HCT116 (cell line): ENCODE measurements around the gene IFNL4.

Source experiments
- CBX3 ChIP-seq: IDR thresholded peaks from 2 replicates; pipeline ENCODE4 v1.6.1; 2012; ENCODE audit warnings: low read depth
- CTCF ChIP-seq, 3 experiments: fragments of 200-600 bp in 1 of 3; sonication (generic) in 1 of 3; IDR thresholded peaks in 2 of 3; conservative IDR thresholded peaks in 1 of 3; 2 replicates each; pipeline ENCODE4 v1.5.1; 2012 to 2017; ENCODE audit warnings: low read depth in 2 of 3, low read length in 2 of 3, antibody characterized with exemption in 1 of 3, borderline replicate concordance in 1 of 3, control low read depth in 1 of 3, mild to moderate bottlenecking in 1 of 3, mixed read lengths in 1 of 3, mixed run types in 1 of 3, moderate library complexity in 1 of 3; ENCODE audit not compliant: insufficient read depth in 1 of 3
- POLR2AphosphoS5 ChIP-seq: IDR thresholded peaks from 2 replicates; pipeline ENCODE4 v1.6.1; 2011; ENCODE audit warnings: mild to moderate bottlenecking, low read depth, low read length, moderate library complexity

- TF ChIP-seq CBX3 (no peak), CTCF (IDR thresholded peaks at IDR 0.05 in 2 of 3, conservative IDR thresholded peaks at IDR 0.05 in 1 of 3; ENCODE audit: borderline replicate concordance in 1 of 3, insufficient read depth in 1 of 3, low read depth in 2 of 3, low read length in 2 of 3) (no peak), POLR2AphosphoS5 (no peak)
These were observed 1.5 kb downstream of the IFNL4 start for GRCh38 chr19:39246951-39247669.
